K562 (cell line): ENCODE results near the gene DVL2. TPM values are rescaled to one million over a fixed set of nuclear protein-coding genes. Genes with fewer than 3 reads are reported as not detected.
A peak's percentile ranks its signal among the peaks of the same experiment; 100 is the strongest.

Source experiments
- ATAC-seq: fragments of 200-7000 bp; cut with Tn5 transposase; 3 replicates; pipeline ENCODE4 v1.9.1; 2020; ENCODE audit warnings: moderate library complexity
- BruUV-seq: library from RNA; stranded (reverse); fragments of 400-500 nt; replicated peaks from 2 replicates; lab custom pipeline; 2021; lab: Mats Ljungman, UMichigan
- CTCF ChIA-PET: fragments of 300-600 bp; formaldehyde crosslinking; extraction: SDS; loops from one replicate; lab custom pipeline; 2021; ENCODE audit warnings: low intra/inter-chr PET ratio; lab: Yijun Ruan, JAX
- POLR2A ChIA-PET: fragments of 300-600, 350-650 bp; sonication (Branson Sonifier 250); formaldehyde crosslinking; extraction: SDS; loops from one replicate; lab custom pipeline; 2021; ENCODE audit warnings: antibody characterized with exemption, inconsistent platforms; lab: Yijun Ruan, JAX
- DNase-seq, 4 experiments: peaks; one replicate each; pipeline versions ENCODE4 v3.0.0 to v3.0.0-alpha.2; 2011 to 2018; ENCODE audit warnings: low spot score in 3 of 4, mixed read lengths in 3 of 4; ENCODE audit errors: extremely low read depth in 1 of 4
- FAIRE-seq: peaks from 2 replicates; lab custom pipeline; 2011; peaks lifted over from hg19 to GRCh38; lab: Jason Lieb, UNC
- H2AFZ ChIP-seq: 2 replicates; pipeline ENCODE4 v1.6.0; 2011; ENCODE audit warnings: low read depth, low read length, control low read depth, inconsistent platforms
- H3K27ac ChIP-seq: fragments of 200-600 bp; 3 replicates; pipeline ENCODE4 v1.8.0; 2011; ENCODE audit warnings: low read depth, mild to moderate bottlenecking, control low read depth, inconsistent platforms, low read length, moderate library complexity, mixed read lengths; ENCODE audit errors: extremely low read depth
- H3K27me3 ChIP-seq, 2 experiments: fragments of 300-600 bp in 1 of 2; 2 replicates in 1 of 2; 3 replicates in 1 of 2; pipeline versions ENCODE4 v1.6.0 to v1.8.0; 2011; ENCODE audit warnings: inconsistent platforms in 2 of 2, low read length in 2 of 2, mild to moderate bottlenecking in 1 of 2, mixed read lengths in 1 of 2, moderate library complexity in 1 of 2; ENCODE audit not compliant: control insufficient read depth in 2 of 2, insufficient read depth in 2 of 2
- H3K36me3 ChIP-seq: fragments of 300-600 bp; 3 replicates; pipeline ENCODE4 v1.8.0; 2011; ENCODE audit warnings: mild to moderate bottlenecking, low read length, inconsistent platforms; ENCODE audit not compliant: control insufficient read depth, insufficient read depth
- H3K4me1 ChIP-seq, 2 experiments: fragments of 200-600 bp in 1 of 2; replicated peaks in 1 of 2; 2 replicates in 1 of 2; 3 replicates in 1 of 2; pipeline versions ENCODE4 v1.5.1 to v1.8.0; 2011; ENCODE audit warnings: inconsistent platforms in 2 of 2, low read length in 2 of 2, mild to moderate bottlenecking in 1 of 2, mixed read lengths in 1 of 2, moderate library complexity in 1 of 2; ENCODE audit not compliant: control insufficient read depth in 2 of 2, insufficient read depth in 2 of 2
- H3K4me2 ChIP-seq: 2 replicates; pipeline ENCODE4 v1.6.1; 2011; ENCODE audit warnings: low read length, control low read depth, inconsistent platforms, mixed read lengths; ENCODE audit not compliant: insufficient read depth
- H3K4me3 ChIP-seq: fragments of 200-600 bp; sonication (generic), shearing (Covaris generic); 2 replicates; pipeline ENCODE4 v1.5.1; 2016; ENCODE audit warnings: control low read depth, inconsistent platforms
- H3K79me2 ChIP-seq: fragments of 200-600 bp; 3 replicates; pipeline ENCODE4 v1.8.0; 2011; ENCODE audit warnings: low read length, inconsistent platforms; ENCODE audit not compliant: control insufficient read depth, insufficient read depth
- H3K9ac ChIP-seq, 2 experiments: 2 replicates each; pipeline versions ENCODE4 v1.6.0 to v1.6.1; 2011; ENCODE audit warnings: low read depth in 2 of 2, low read length in 2 of 2, control low read depth in 1 of 2, inconsistent platforms in 1 of 2, mild to moderate bottlenecking in 1 of 2, mixed read lengths in 1 of 2; ENCODE audit not compliant: insufficient read depth in 1 of 2
- H3K9me1 ChIP-seq: one replicate; pipeline ENCODE4 v1.6.0; 2011; ENCODE audit warnings: inconsistent platforms, mild to moderate bottlenecking, low read length, moderate library complexity; ENCODE audit not compliant: control insufficient read depth, insufficient read depth
- H3K9me3 ChIP-seq: replicated peaks from 2 replicates; pipeline ENCODE4 v1.5.1; 2011; ENCODE audit warnings: low read depth, low read length, inconsistent platforms; ENCODE audit not compliant: control insufficient read depth, insufficient read depth
- H4K20me1 ChIP-seq: replicated peaks from 2 replicates; pipeline ENCODE4 v1.6.1; 2011; ENCODE audit warnings: low read length, inconsistent platforms, mixed read lengths; ENCODE audit not compliant: control insufficient read depth, insufficient read depth
- FOXK1 ChIP-seq: sonication (generic); formaldehyde crosslinking; IDR thresholded peaks from 2 replicates; pipeline ENCODE4 v1.8.0; 2022; ENCODE audit warnings: missing genetic modification reagents, mild to moderate bottlenecking, borderline replicate concordance
- HNRNPLL ChIP-seq: fragments of 200-400 bp; formaldehyde crosslinking; IDR thresholded peaks from 2 replicates; pipeline ENCODE4 v1.6.1; 2017; ENCODE audit warnings: low read length, low read depth, mild to moderate bottlenecking; ENCODE audit not compliant: poor library complexity, severe bottlenecking
- L3MBTL2 ChIP-seq: fragments of 450-650 bp; IDR thresholded peaks from 2 replicates; pipeline ENCODE4 v1.6.1; 2016; ENCODE audit warnings: mild to moderate bottlenecking, moderate library complexity
- MTA2 ChIP-seq: fragments of 450-650 bp; IDR thresholded peaks from 2 replicates; pipeline ENCODE4 v1.6.1; 2016; ENCODE audit warnings: low read depth
- NFIC ChIP-seq: fragments of 450-650 bp; IDR thresholded peaks from 2 replicates; pipeline ENCODE4 v1.6.1; 2017; ENCODE audit warnings: mild to moderate bottlenecking, inconsistent platforms
- NR2C2 ChIP-seq, 2 experiments: fragments of 200-800 bp in 1 of 2; sonication (Bioruptor generic) in 1 of 2; sonication (generic) in 1 of 2; formaldehyde crosslinking in 1 of 2; IDR thresholded peaks; 2 replicates each; pipeline versions ENCODE4 v1.6.1 to v1.8.0; 2016 to 2022; ENCODE audit warnings: mild to moderate bottlenecking in 1 of 2, missing compliant biosample characterization in 1 of 2, missing genetic modification characterization in 1 of 2, missing genetic modification reagents in 1 of 2
- NRF1 ChIP-seq, 2 experiments: fragments of 450-650 bp; IDR thresholded peaks in 1 of 2; conservative IDR thresholded peaks in 1 of 2; 2 replicates each; pipeline ENCODE4 v1.6.1; 2014; ENCODE audit warnings: mild to moderate bottlenecking in 2 of 2
- OTX1 ChIP-seq: fragments of 450-650 bp; formaldehyde crosslinking; IDR thresholded peaks from 2 replicates; pipeline ENCODE4 v1.4.0; 2022; ENCODE audit warnings: mild to moderate bottlenecking
- PCBP1 ChIP-seq: fragments of 200-400 bp; formaldehyde crosslinking; IDR thresholded peaks from 2 replicates; pipeline ENCODE4 v1.6.1; 2018; ENCODE audit warnings: mild to moderate bottlenecking, low read depth, low read length; ENCODE audit not compliant: poor library complexity, severe bottlenecking
- POLR2G ChIP-seq: fragments of 200-400 bp; formaldehyde crosslinking; IDR thresholded peaks from 2 replicates; pipeline ENCODE4 v1.6.1; 2017; ENCODE audit warnings: low read depth, mild to moderate bottlenecking, antibody characterized with exemption, low read length, moderate library complexity
- ZFX ChIP-seq: sonication (generic); formaldehyde crosslinking; IDR thresholded peaks from 2 replicates; pipeline ENCODE4 v1.8.0; 2022; ENCODE audit warnings: mild to moderate bottlenecking, missing genetic modification reagents, moderate library complexity
- WGBS: fragments of 100-300 bp; shearing (Covaris generic); methylation state at CpG from one replicate; pipeline ENCODE4 v1.1.6; 2016; ENCODE audit warnings: low coverage, mixed read lengths; ENCODE audit not compliant: insufficient coverage; ENCODE audit errors: missing lambda C conversion rate; 5-methylcytosine and 5-hydroxymethylcytosine counted together
- in situ Hi-C: fragments of 300-500 bp; cut with MboI; formaldehyde crosslinking; loops from 4 replicates; pipeline ENCODE4 v1.15.0; 2018; ENCODE audit warnings: inconsistent platforms, mixed read lengths
- intact Hi-C: fragments of 100-400 bp; cut with micrococcal nuclease; formaldehyde crosslinking; loops from 2 replicates; pipeline ENCODE4 v1.14.2; 2022
- polyA plus RNA-seq, 8 experiments: library from polyadenylated mRNA; depleted of rRNA in 4 of 8; stranded (reverse) in 5 of 8; unstranded in 3 of 8; fragments of >200 nt; fragmentation: Nextera tagmentation in 2 of 8; fragmentation: Illumina TruSeq in 1 of 8; extraction: Ambion mirVana in 2 of 8; extraction: Trizol in 1 of 8; gene quantifications; 2 replicates each; pipeline versions ENCODE4 v1.2.1 to v1.2.3, GENCODE V29; 2011 to 2014; ENCODE audit warnings: inconsistent platforms in 1 of 8, missing spikeins in 1 of 8
- total RNA-seq, 7 experiments: library from RNA; depleted of rRNA in 6 of 7; stranded (reverse); fragments of >200 nt in 6 of 7; fragmentation: Illumina TruSeq in 2 of 7; extraction: Trizol in 2 of 7; gene quantifications; 2 replicates each; pipeline versions ENCODE4 v1.2.1 to v1.2.3, GENCODE V29; 2011 to 2021; ENCODE audit warnings: low replicate concordance in 1 of 7
- TF ChIP-seq, protein P1 (sequence below): conservative IDR thresholded peaks from 2 replicates; pipeline ENCODE4 v1.6.1; 2011; ENCODE audit warnings: low read depth, mild to moderate bottlenecking, low read length; ENCODE audit not compliant: control insufficient read depth
- TF ChIP-seq, protein P2 (sequence below): sonication (generic); formaldehyde crosslinking; IDR thresholded peaks from 2 replicates; pipeline ENCODE4 v1.8.0; 2022; ENCODE audit warnings: missing genetic modification reagents, mild to moderate bottlenecking, borderline replicate concordance
- TF ChIP-seq, protein P3 (sequence below): fragments of 450-650 bp; conservative IDR thresholded peaks from 2 replicates; pipeline ENCODE4 v1.6.1; 2016; ENCODE audit warnings: missing genetic modification characterization, low read depth, mild to moderate bottlenecking, missing compliant biosample characterization, moderate library complexity

DVL2 gene
- total and polyA plus RNA-seq, 9 of the 15 experiments (the other 6 are each of a cell fraction or from before 2014, with no cell fraction given), result 1.3 to 49.5 (median 24.3) TPM

DNA sequence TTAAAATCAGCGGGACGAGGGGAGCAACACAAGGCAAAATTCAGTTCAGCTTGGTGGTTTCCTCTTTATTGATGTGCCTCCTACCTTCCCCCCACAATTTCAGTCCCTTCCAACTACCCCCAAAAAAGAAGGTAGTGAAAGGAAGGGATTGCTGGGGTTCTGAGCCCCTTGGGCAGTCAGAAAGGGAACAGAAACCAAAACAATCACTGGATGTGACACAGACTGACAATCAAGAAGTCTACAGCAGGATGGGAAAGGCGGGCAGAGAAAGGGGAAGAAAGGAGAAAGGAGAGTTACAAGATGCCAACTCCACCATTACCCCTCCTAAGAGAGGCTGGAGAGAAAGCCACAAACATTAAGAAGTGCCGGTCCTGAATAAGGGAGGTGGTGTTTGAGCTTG lies 6.1 kb upstream of the DVL2 start (continued):
- no peak for TF ChIP-seq FOXK1 (CRISPR knock-in tag)
- TF ChIP-seq, protein P1, sequence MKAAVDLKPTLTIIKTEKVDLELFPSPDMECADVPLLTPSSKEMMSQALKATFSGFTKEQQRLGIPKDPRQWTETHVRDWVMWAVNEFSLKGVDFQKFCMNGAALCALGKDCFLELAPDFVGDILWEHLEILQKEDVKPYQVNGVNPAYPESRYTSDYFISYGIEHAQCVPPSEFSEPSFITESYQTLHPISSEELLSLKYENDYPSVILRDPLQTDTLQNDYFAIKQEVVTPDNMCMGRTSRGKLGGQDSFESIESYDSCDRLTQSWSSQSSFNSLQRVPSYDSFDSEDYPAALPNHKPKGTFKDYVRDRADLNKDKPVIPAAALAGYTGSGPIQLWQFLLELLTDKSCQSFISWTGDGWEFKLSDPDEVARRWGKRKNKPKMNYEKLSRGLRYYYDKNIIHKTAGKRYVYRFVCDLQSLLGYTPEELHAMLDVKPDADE, result no peak

DNA sequence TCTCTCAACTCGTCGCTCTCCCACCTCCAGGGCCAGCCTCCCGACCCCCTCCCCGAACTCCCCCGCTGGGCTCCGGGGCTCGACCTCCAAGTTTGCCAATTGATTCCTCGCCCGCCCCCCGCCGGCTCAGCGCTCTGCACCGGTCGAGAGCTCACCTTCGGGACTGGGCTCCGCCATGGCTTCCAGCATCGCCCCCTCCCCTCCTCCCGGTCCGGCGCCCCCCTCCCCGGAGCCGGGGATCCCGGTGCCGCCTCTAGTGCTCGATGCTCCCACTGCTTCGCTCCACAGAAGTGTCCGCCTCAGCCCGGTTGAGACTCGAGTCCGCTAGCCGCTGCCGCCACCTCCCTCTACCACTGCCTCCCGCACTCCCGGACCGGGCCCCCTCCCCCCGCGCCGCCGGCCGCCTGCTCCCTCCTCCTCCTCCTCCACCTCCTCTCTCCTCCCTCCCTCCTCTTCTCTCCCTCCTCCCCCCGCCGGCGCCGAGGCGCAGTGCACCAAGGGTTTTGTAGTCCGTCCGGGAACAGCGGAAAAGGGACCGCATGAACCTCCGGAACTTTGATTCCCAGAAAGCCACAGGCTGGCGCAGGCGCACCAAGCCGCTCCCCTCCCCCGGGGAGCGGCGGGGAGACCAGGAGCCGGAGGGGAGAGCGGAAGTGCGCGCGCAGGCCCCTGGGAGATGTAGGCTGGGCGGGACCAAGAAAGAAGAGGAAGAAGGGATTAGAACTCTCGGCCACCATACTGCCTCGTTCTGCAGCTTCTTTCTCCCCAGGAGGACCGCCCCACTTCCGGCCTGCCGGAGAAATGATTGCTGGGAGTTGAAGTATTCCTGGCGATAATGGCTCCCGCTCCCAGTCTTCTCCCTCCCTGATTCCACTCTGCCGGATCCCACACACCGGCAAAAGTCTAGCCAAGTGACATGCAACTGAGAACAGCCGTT lies 5.0 kb upstream of the DVL2 start, which contains the start of gene PHF23:
TSS of gene PHF23 (minus strand) at position 367 of the 937 bp plus-strand sequence. CDS start at position 189, 178 bp downstream.
- in situ Hi-C loops, result no loop called here
- Histone ChIP-seq H3K9me1 (no peaks in the 10 kb centered on the region), H3K4me2 (peak within 1 kb of the TSS; percentile 88), H2AFZ (0 out of 2 replicates have a peak within 1 kb of the TSS, but pooled peaks have one; percentile 24), H3K36me3 (peaks cover 60% of the 10 kb centered on the region; the same call in 2 of the 3 replicates), H3K79me2 (peaks cover 71% of the 10 kb centered on the region), H3K9me3 (no peaks in the 10 kb centered on the region), H3K4me3 (peak within 1 kb of the TSS; percentile 79), H4K20me1 (peaks cover 5% of the 10 kb centered on the region; the same call in 1 of the 2 replicates), H3K4me1 (peaks cover 38 to 46% of the 10 kb centered on the region in 2 experiments; a peak in 4 of 5 replicates), H3K9ac (peak within 1 kb of the TSS; percentile 98 to 99), H3K27me3 (no peaks in the 10 kb centered on the region), H3K27ac (peak within 1 kb of the TSS; percentile 98)
- ChIA-PET POLR2A (interaction anchor here (0.6 to 3.6 kb wide), 9 partner anchors 9 to 106 kb away, joined by 3 to 16 read pairs (median 4); partner anchors contain the start of genes ACADVL, CTDNEP1, DLG4 and ELP5), CTCF (no interaction called here)
- intact Hi-C loops, result loop anchor here (2.0 to 5.0 kb wide), 2 partner anchors 13 to 43 kb away; partner anchors contain the start of genes ELP5 and SLC2A4
- ATAC-seq, result peak; percentile 76
- peak; percentile 98 for FAIRE-seq
- DNase-seq, result peak; percentile 82 to 98 (median 90)
- no TSS peak for BruUV-seq
- 2% methylated on average over 11 of the region's 72 CpGs for WGBS
- TF ChIP-seq, protein P2, sequence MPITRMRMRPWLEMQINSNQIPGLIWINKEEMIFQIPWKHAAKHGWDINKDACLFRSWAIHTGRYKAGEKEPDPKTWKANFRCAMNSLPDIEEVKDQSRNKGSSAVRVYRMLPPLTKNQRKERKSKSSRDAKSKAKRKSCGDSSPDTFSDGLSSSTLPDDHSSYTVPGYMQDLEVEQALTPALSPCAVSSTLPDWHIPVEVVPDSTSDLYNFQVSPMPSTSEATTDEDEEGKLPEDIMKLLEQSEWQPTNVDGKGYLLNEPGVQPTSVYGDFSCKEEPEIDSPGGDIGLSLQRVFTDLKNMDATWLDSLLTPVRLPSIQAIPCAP (CRISPR knock-in tag), result no peak
- peak; percentile 98 for TF ChIP-seq NRF1 (conservative IDR thresholded peaks at IDR 0.05 in 1 of 2, IDR thresholded peaks at IDR 0.05 in 1 of 2)
- peak; percentile 34; the same call in 1 of the 2 replicates for TF ChIP-seq ZFX (CRISPR knock-in tag)
- TF ChIP-seq, protein P3, sequence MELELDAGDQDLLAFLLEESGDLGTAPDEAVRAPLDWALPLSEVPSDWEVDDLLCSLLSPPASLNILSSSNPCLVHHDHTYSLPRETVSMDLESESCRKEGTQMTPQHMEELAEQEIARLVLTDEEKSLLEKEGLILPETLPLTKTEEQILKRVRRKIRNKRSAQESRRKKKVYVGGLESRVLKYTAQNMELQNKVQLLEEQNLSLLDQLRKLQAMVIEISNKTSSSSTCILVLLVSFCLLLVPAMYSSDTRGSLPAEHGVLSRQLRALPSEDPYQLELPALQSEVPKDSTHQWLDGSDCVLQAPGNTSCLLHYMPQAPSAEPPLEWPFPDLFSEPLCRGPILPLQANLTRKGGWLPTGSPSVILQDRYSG (tag), result no peak
- TF ChIP-seq POLR2G, result peak; percentile 80
- peak; percentile 90 for TF ChIP-seq HNRNPLL
- TF ChIP-seq L3MBTL2, result peak; percentile 50; the same call in 1 of the 2 replicates
- peak; percentile 67 for TF ChIP-seq PCBP1
- TF ChIP-seq OTX1, result 0 out of 2 replicates have a peak, but pooled peaks have one; percentile 8
- TF ChIP-seq NFIC, result 0 out of 2 replicates have a peak, but pooled peaks have one; percentile 8
- no peak for TF ChIP-seq NR2C2 (CRISPR knock-in tag; IDR thresholded peaks at IDR 0.05)
- TF ChIP-seq NR2C2 (tag; IDR thresholded peaks at IDR 0.05), result peak; percentile 87
- no peak for TF ChIP-seq MTA2
